CD4-positive, alpha-beta T cell (primary cell): ENCODE results near the gene LRFN4. TPM values are rescaled to one million over a fixed set of nuclear protein-coding genes. Genes with fewer than 3 reads are reported as not detected.

Source experiments
- ATAC-seq: fragments of 200-7000 bp; cut with Tn5 transposase; one replicate; pipeline ENCODE4 v1.10.0; 2022; ENCODE audit warnings: mild to moderate bottlenecking; ENCODE audit not compliant: poor library complexity
- CTCF ChIA-PET: fragments of 350-600 bp; sonication (Branson Sonifier 250); formaldehyde crosslinking; loops from one replicate; lab custom pipeline; 2021; ENCODE audit warnings: antibody characterized with exemption, inconsistent platforms; lab: Charles Lee
- POLR2A ChIA-PET: fragments of 350-600 bp; sonication (Branson Sonifier 250); formaldehyde crosslinking; loops from one replicate; lab custom pipeline; 2021; ENCODE audit warnings: antibody characterized with exemption, inconsistent platforms; lab: Charles Lee
- DNase-seq, 14 experiments: peaks; one replicate each; pipeline ENCODE4 v3.0.0-alpha.2; 2013 to 2020; ENCODE audit warnings: mixed read lengths in 2 of 14
- H3K27ac ChIP-seq, 2 donors: one replicate each; pipeline versions ENCODE4 v1.5.1 to v1.7.0; 2013; ENCODE audit warnings: low read length in 2 of 2, low read depth in 1 of 2, mild to moderate bottlenecking in 1 of 2
- H3K27me3 ChIP-seq, 2 experiments: 1 replicate in 1 of 2; 2 replicates in 1 of 2; pipeline versions ENCODE4 v1.6.1 to v1.7.0; 2013; ENCODE audit warnings: low read length in 2 of 2, control low read depth in 1 of 2, mild to moderate bottlenecking in 1 of 2, moderate library complexity in 1 of 2; ENCODE audit not compliant: insufficient read depth in 2 of 2, control insufficient read depth in 1 of 2
- H3K36me3 ChIP-seq: one replicate; pipeline ENCODE4 v1.6.1; 2013; ENCODE audit warnings: low read length, control low read depth; ENCODE audit not compliant: insufficient read depth
- H3K4me1 ChIP-seq: one replicate; pipeline ENCODE4 v1.6.1; 2013; ENCODE audit warnings: low read length, control low read depth; ENCODE audit not compliant: insufficient read depth
- H3K4me3 ChIP-seq: one replicate; pipeline ENCODE4 v1.5.1; 2013; ENCODE audit warnings: mild to moderate bottlenecking, low read length, moderate library complexity
- H3K9me3 ChIP-seq, 2 experiments: 1 replicate in 1 of 2; 2 replicates in 1 of 2; pipeline versions ENCODE4 v1.6.1 to v1.7.0; 2013; ENCODE audit warnings: low read length in 2 of 2, mild to moderate bottlenecking in 2 of 2, control low read depth in 1 of 2, moderate library complexity in 1 of 2; ENCODE audit not compliant: control insufficient read depth in 1 of 2, insufficient read depth in 1 of 2
- H3K27ac Mint-ChIP-seq: one replicate; pipeline ENCODE4 v1.8.0; 2020; ENCODE audit warnings: mixed read lengths
- H3K27me3 Mint-ChIP-seq: one replicate; pipeline ENCODE4 v1.8.0; 2021; ENCODE audit warnings: mixed read lengths
- H3K36me3 Mint-ChIP-seq: one replicate; pipeline ENCODE4 v1.8.0; 2021; ENCODE audit warnings: low read depth, mixed read lengths
- H3K4me1 Mint-ChIP-seq: one replicate; pipeline ENCODE4 v1.8.0; 2021; ENCODE audit warnings: low read depth, mixed read lengths
- H3K4me3 Mint-ChIP-seq: one replicate; pipeline ENCODE4 v1.8.0; 2020; ENCODE audit warnings: mild to moderate bottlenecking, mixed read lengths
- H3K9me3 Mint-ChIP-seq: one replicate; pipeline ENCODE4 v1.8.0; 2020; ENCODE audit warnings: mixed read lengths
- intact Hi-C, 2 experiments: fragments of 100-400 bp; cut with DNase I in 1 of 2; cut with micrococcal nuclease in 1 of 2; formaldehyde crosslinking; loops; one replicate each; pipeline versions ENCODE4 v1.15.1 to v1.9.0; 2023 to 2025; cut with DNase I, micrococcal nuclease
- total RNA-seq, 174 experiments: library from RNA in 2 of 174; stranded (reverse) in 2 of 174; gene quantifications; one replicate each; pipeline ENCODE4 v1.2.3 and lab custom pipeline; 2021 to 2026
- TF ChIP-seq, protein P1 (sequence below): fragments of 200-600 bp; IDR thresholded peaks from one replicate; pipeline ENCODE4 v1.8.0; 2022; ENCODE audit warnings: antibody characterized with exemption, mild to moderate bottlenecking

LRFN4 gene
- total RNA-seq, 2 experiments from 2014 or later, result 1.6 to 2.5 TPM

DNA sequence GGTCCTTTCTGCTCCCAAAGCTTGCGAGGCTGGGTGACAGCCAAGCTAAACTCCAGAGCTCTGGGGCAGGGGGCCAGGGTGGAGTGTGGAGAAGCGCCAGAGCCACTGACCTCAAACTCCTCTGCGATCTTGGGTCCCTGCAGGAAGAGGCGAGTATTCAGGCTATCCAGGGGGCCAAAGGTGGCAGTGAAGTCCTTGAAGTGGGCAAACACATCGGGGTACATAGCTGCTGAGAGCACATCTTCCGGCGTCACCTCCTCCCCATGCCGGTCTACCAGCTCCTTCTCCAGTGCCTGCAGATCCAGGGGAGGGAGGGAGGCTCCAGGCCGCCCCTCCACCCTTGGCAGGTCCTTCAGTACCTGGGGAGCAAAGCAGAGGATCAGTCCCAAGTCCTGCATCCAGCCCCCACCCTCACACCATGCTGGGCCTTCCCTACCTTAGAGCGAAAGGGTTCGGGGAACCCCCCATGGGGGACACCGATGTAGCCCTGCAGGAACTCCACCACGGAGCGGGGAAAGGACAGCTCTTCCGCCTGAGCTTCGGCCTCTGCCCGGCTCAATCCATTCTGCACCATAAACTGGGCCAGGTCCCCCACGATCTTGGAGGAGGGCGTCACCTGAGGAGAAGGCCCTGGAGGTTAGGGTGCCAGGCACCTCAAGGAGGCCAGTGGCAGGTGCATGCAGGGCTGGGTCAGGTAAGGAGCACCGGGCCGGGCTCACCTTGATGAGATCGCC is 7.2 kb upstream of the LRFN4 start:
- Histone ChIP-seq H3K4me1 (peaks cover 9% of the 10 kb centered on the region), H3K27ac (no peak overlapping the region), H3K9me3 (no peaks in the 10 kb centered on the region), H3K27me3 (no peaks in the 10 kb centered on the region), H3K4me3 (no peak overlapping the region), H3K36me3 (peaks cover 22% of the 10 kb centered on the region)
- peak overlapping the region; percentile 20 for H3K4me3 Mint-ChIP-seq
- intact Hi-C loops, result no loop called here
- ATAC-seq, result no peak
- TF ChIP-seq, protein P1, sequence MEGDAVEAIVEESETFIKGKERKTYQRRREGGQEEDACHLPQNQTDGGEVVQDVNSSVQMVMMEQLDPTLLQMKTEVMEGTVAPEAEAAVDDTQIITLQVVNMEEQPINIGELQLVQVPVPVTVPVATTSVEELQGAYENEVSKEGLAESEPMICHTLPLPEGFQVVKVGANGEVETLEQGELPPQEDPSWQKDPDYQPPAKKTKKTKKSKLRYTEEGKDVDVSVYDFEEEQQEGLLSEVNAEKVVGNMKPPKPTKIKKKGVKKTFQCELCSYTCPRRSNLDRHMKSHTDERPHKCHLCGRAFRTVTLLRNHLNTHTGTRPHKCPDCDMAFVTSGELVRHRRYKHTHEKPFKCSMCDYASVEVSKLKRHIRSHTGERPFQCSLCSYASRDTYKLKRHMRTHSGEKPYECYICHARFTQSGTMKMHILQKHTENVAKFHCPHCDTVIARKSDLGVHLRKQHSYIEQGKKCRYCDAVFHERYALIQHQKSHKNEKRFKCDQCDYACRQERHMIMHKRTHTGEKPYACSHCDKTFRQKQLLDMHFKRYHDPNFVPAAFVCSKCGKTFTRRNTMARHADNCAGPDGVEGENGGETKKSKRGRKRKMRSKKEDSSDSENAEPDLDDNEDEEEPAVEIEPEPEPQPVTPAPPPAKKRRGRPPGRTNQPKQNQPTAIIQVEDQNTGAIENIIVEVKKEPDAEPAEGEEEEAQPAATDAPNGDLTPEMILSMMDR, result no peak
- POLR2A ChIA-PET, result interaction anchor here (0.6 kb wide), 1 partner anchor 1629 kb away, joined by 3 read pairs; no protein-coding TSS in a partner anchor
- no peak overlapping the region for H3K27ac Mint-ChIP-seq
- CTCF ChIA-PET, result no interaction called here
- peaks cover 20% of the 10 kb centered on the region for H3K36me3 Mint-ChIP-seq
- no peak for DNase-seq
- H3K4me1 Mint-ChIP-seq, result peaks cover 7% of the 10 kb centered on the region
- no peaks in the 10 kb centered on the region for H3K27me3 Mint-ChIP-seq
- no peaks in the 10 kb centered on the region for H3K9me3 Mint-ChIP-seq

DNA sequence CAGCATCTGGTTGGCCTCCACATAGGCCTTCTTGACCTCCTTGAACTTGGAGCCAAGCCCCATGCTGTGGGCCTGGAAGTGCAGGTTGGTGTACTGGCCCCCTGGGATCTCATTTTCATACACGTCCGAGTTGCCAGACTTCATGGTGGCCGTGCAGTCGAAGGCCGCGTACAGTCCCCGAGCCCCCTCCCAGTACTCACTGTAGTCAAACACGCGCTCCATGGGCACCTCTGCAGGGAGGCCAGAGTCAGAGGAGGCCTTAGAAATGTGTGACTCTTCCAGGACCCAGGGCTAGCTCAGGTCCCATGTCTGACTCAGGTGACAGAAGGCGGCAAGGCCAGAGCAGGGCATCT is 6.7 kb upstream of the LRFN4 start:
- Histone ChIP-seq H3K9me3 (no peaks in the 10 kb centered on the region), H3K36me3 (peaks cover 21% of the 10 kb centered on the region), H3K27me3 (no peaks in the 10 kb centered on the region), H3K27ac (no peak overlapping the region), H3K4me3 (no peak overlapping the region), H3K4me1 (peaks cover 7% of the 10 kb centered on the region)
- Mint-ChIP-seq H3K27ac (no peak overlapping the region), H3K36me3 (peaks cover 16% of the 10 kb centered on the region), H3K4me1 (peaks cover 3% of the 10 kb centered on the region), H3K4me3 (peak overlapping the region; percentile 20), H3K9me3 (no peaks in the 10 kb centered on the region), H3K27me3 (no peaks in the 10 kb centered on the region)
- no peak for DNase-seq
- POLR2A ChIA-PET, result no interaction called here
- intact Hi-C loops, result no loop called here
- ATAC-seq, result no peak
- TF ChIP-seq, protein P1, result no peak
- CTCF ChIA-PET, result no interaction called here

DNA sequence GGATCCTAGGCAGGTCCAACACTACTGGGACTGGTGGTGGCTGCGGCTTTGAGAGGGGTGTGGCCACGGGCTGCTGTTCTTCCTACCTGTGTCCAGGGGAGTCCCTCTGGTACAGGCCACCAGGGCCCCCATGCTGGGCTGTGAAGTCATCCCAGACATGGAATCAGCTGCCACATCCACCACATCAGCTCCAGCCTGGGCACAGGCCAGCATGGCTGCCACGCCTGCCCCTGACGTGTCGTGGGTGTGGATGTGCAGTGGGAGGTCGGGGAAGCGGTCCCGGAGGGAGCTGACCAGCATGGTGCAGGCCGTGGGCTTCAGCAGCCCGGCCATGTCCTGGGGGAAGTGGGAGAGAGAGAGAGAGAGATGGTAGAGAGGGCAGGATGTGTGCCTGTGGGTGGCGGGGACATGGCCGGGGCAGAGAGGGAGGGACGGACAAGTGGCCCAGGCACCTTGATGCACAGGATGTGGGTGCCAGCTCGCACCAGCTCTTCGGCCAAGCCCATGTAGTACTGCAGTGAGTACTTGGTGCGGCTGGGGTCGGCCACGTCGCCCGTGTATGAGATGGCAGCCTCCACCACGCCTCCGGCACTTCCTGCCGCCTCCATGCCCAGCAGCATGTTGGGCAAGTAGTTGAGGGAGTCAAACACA is 6.2 kb upstream of the LRFN4 start:
- H3K27ac Mint-ChIP-seq, result no peak overlapping the region
- ChIA-PET CTCF (no interaction called here), POLR2A (interaction anchor here (1.9 kb wide), 1 partner anchor 8 kb away, joined by 13 read pairs; the partner anchor contains the start of gene RCE1)

More for the DNA sequence above, 6.2 kb upstream of the LRFN4 start:
- TF ChIP-seq, protein P1, result no peak
- Histone ChIP-seq H3K27ac (no peak overlapping the region), H3K4me1 (peaks cover 11% of the 10 kb centered on the region), H3K27me3 (no peaks in the 10 kb centered on the region), H3K4me3 (no peak overlapping the region), H3K9me3 (no peaks in the 10 kb centered on the region), H3K36me3 (peaks cover 16% of the 10 kb centered on the region)
- no peak overlapping the region for H3K4me3 Mint-ChIP-seq
- peaks cover 11% of the 10 kb centered on the region for H3K36me3 Mint-ChIP-seq
- no peaks in the 10 kb centered on the region for H3K9me3 Mint-ChIP-seq
- no peaks in the 10 kb centered on the region for H3K4me1 Mint-ChIP-seq
- no peak for ATAC-seq
- H3K27me3 Mint-ChIP-seq, result no peaks in the 10 kb centered on the region
- intact Hi-C loops, result no loop called here
- DNase-seq, result peak in 1 of 14 experiments; percentile 20
